HepG2 (cell line): Measurements from ENCODE around the gene GFOD1. TPM values are rescaled to one million over a fixed set of nuclear protein-coding genes. Genes with fewer than 3 reads are reported as not detected.

ENCODE experiments used
- GFI1 ChIP-seq: sonication (generic); formaldehyde crosslinking; IDR thresholded peaks from 2 replicates; pipeline ENCODE4 v1.5.0; 2020; ENCODE audit warnings: missing genetic modification reagents, mild to moderate bottlenecking, borderline replicate concordance
- GZF1 ChIP-seq: sonication (generic); formaldehyde crosslinking; IDR thresholded peaks from 2 replicates; pipeline ENCODE4 v1.5.1; 2020; ENCODE audit warnings: mild to moderate bottlenecking, missing genetic modification reagents
- HIC2 ChIP-seq: sonication (generic); formaldehyde crosslinking; IDR thresholded peaks from 2 replicates; pipeline ENCODE4 v1.9.0; 2022; ENCODE audit warnings: low read depth, missing genetic modification reagents
- HNF4G ChIP-seq, 2 experiments: sonication (generic) in 1 of 2; formaldehyde crosslinking in 1 of 2; IDR thresholded peaks; 2 replicates each; pipeline versions ENCODE4 v1.4.0 to v1.6.1; 2011 to 2020; ENCODE audit warnings: borderline replicate concordance in 2 of 2, low read depth in 2 of 2, mild to moderate bottlenecking in 2 of 2, low read length in 1 of 2, missing genetic modification reagents in 1 of 2, moderate library complexity in 1 of 2
- JUND ChIP-seq: sonication (generic); formaldehyde crosslinking; IDR thresholded peaks from 2 replicates; pipeline ENCODE4 v1.8.0; 2022; ENCODE audit warnings: mild to moderate bottlenecking, missing genetic modification reagents
- KDM1A ChIP-seq: IDR thresholded peaks from 2 replicates; pipeline ENCODE4 v1.6.1; 2016; ENCODE audit warnings: missing compliant biosample characterization
- KLF13 ChIP-seq: sonication (generic); formaldehyde crosslinking; IDR thresholded peaks from 2 replicates; pipeline ENCODE4 v1.4.0; 2020; ENCODE audit warnings: mild to moderate bottlenecking, missing genetic modification reagents
- MED13 ChIP-seq: sonication (generic); formaldehyde crosslinking; IDR thresholded peaks from 2 replicates; pipeline ENCODE4 v1.5.0; 2020; ENCODE audit warnings: missing genetic modification reagents
- MTF1 ChIP-seq: sonication (generic); formaldehyde crosslinking; IDR thresholded peaks from 2 replicates; pipeline ENCODE4 v1.5.0; 2020; ENCODE audit warnings: missing genetic modification reagents
- NFE2L1 ChIP-seq: sonication (generic); formaldehyde crosslinking; IDR thresholded peaks from 2 replicates; pipeline ENCODE4 v1.4.0; 2020; ENCODE audit warnings: missing genetic modification reagents, mild to moderate bottlenecking, borderline replicate concordance
- PAWR ChIP-seq: sonication (generic); formaldehyde crosslinking; IDR thresholded peaks from 2 replicates; pipeline ENCODE4 v1.4.0; 2020; ENCODE audit warnings: missing genetic modification reagents, mild to moderate bottlenecking, borderline replicate concordance
- PLRG1 ChIP-seq: fragments of 450-650 bp; conservative IDR thresholded peaks from 2 replicates; pipeline ENCODE4 v1.6.1; 2016
- PRPF4 ChIP-seq: fragments of 200-400 bp; formaldehyde crosslinking; IDR thresholded peaks from 2 replicates; pipeline ENCODE4 v1.6.1; 2016; ENCODE audit warnings: low read length, low read depth; ENCODE audit not compliant: poor library complexity, severe bottlenecking
- SAP130 ChIP-seq: IDR thresholded peaks from 2 replicates; pipeline ENCODE4 v1.6.1; 2016; ENCODE audit warnings: low read depth
- TAF1 ChIP-seq: sonication (generic); formaldehyde crosslinking; IDR thresholded peaks from 2 replicates; pipeline ENCODE4 v1.4.0; 2020; ENCODE audit warnings: missing genetic modification reagents
- TRIM22 ChIP-seq: fragments of 450-650 bp; IDR thresholded peaks from 2 replicates; pipeline ENCODE4 v1.6.1; 2017
- ZBTB43 ChIP-seq: sonication (generic); formaldehyde crosslinking; conservative IDR thresholded peaks from 2 replicates; pipeline ENCODE4 v1.4.0; 2020; ENCODE audit warnings: missing genetic modification reagents
- ZFAT ChIP-seq: sonication (generic); formaldehyde crosslinking; conservative IDR thresholded peaks from 2 replicates; pipeline ENCODE4 v1.8.1; 2023; ENCODE audit warnings: missing genetic modification reagents, inconsistent platforms
- ZFP36 ChIP-seq: fragments of 150-350 bp; IDR thresholded peaks from 2 replicates; pipeline ENCODE4 v1.6.1; 2018; ENCODE audit warnings: borderline replicate concordance, low read length, low read depth; ENCODE audit not compliant: partially characterized antibody
- ZMAT5 ChIP-seq: sonication (generic); formaldehyde crosslinking; IDR thresholded peaks from 2 replicates; pipeline ENCODE4 v1.5.0; 2020; ENCODE audit warnings: mild to moderate bottlenecking, low read depth, missing genetic modification reagents, borderline replicate concordance
- ZNF224 ChIP-seq: sonication (generic); formaldehyde crosslinking; IDR thresholded peaks from 2 replicates; pipeline ENCODE4 v1.5.0; 2020; ENCODE audit warnings: mild to moderate bottlenecking, missing genetic modification reagents
- ZNF446 ChIP-seq: sonication (generic); formaldehyde crosslinking; IDR thresholded peaks from 2 replicates; pipeline ENCODE4 v1.5.0; 2020; ENCODE audit warnings: mild to moderate bottlenecking, missing genetic modification reagents
- ZNF562 ChIP-seq: sonication (generic); formaldehyde crosslinking; IDR thresholded peaks from 2 replicates; pipeline ENCODE4 v1.8.0; 2022; ENCODE audit warnings: missing genetic modification reagents, borderline replicate concordance
- ZNF644 ChIP-seq: IDR thresholded peaks from 2 replicates; pipeline ENCODE4 v1.6.1; 2016; ENCODE audit warnings: low read depth
- ZNF7 ChIP-seq: IDR thresholded peaks from 2 replicates; pipeline ENCODE4 v1.6.1; 2016; ENCODE audit warnings: missing biosample characterization, missing genetic modification reagents
- ZNF747 ChIP-seq: sonication (generic); formaldehyde crosslinking; IDR thresholded peaks from 2 replicates; pipeline ENCODE4 v1.8.1; 2023; ENCODE audit warnings: missing genetic modification reagents, mild to moderate bottlenecking, borderline replicate concordance
- ZNF83 ChIP-seq: sonication (generic); formaldehyde crosslinking; IDR thresholded peaks from 2 replicates; pipeline ENCODE4 v1.4.0; 2020; ENCODE audit warnings: missing genetic modification reagents, mild to moderate bottlenecking, borderline replicate concordance
- polyA plus RNA-seq, 8 experiments: library from polyadenylated mRNA; depleted of rRNA in 3 of 8; stranded (reverse) in 7 of 8; unstranded in 1 of 8; fragments of >200 nt; fragmentation: Illumina TruSeq in 4 of 8; extraction: Trizol in 4 of 8; gene quantifications; 2 replicates each; pipeline versions ENCODE4 v1.2.1 to v1.2.3, GENCODE V29; 2011 to 2016; ENCODE audit warnings: low read depth in 4 of 8, missing spikeins in 1 of 8, mixed read lengths in 1 of 8; ENCODE audit not compliant: insufficient read depth in 1 of 8
- total RNA-seq, 5 experiments: library from RNA; depleted of rRNA; stranded (reverse); fragments of >200 nt; fragmentation: Illumina TruSeq; extraction: Trizol; gene quantifications; 2 replicates each; pipeline ENCODE4 v1.2.3, GENCODE V29; 2016; ENCODE audit warnings: low read depth in 1 of 5

The GFOD1 gene
- total and polyA plus RNA-seq, 2 of the 13 experiments (the other 11 are each of a cell fraction or from before 2014, with no cell fraction given): 1.9 to 6.4 TPM

GRCh38 chr6:13412639-13413465, 74.5 kb downstream of the GFOD1 start (continued):
- no peak for TF ChIP-seq ZMAT5 (CRISPR knock-in tag)
- TF ChIP-seq HNF4G (IDR thresholded peaks at IDR 0.05; ENCODE audit: borderline replicate concordance, low read depth, low read length): peak; percentile 73; the same call in 1 of the 2 replicates
- TF ChIP-seq HNF4G (CRISPR knock-in tag; IDR thresholded peaks at IDR 0.05; ENCODE audit: borderline replicate concordance, low read depth): peak; percentile 76
- no peak for TF ChIP-seq MTF1 (CRISPR knock-in tag)
- no peak for TF ChIP-seq ZFP36
- TF ChIP-seq GFI1 (CRISPR knock-in tag): no peak
- no peak for TF ChIP-seq PRPF4
- 0 out of 2 replicates have a peak, but pooled peaks have one; percentile 32 for TF ChIP-seq ZNF747 (CRISPR knock-in tag)
- no peak for TF ChIP-seq ZBTB43
- no peak for TF ChIP-seq ZNF224 (CRISPR knock-in tag)
- TF ChIP-seq ZNF83 (CRISPR knock-in tag): no peak
- no peak for TF ChIP-seq HIC2 (CRISPR knock-in tag)
- TF ChIP-seq NFE2L1 (CRISPR knock-in tag): no peak
- TF ChIP-seq TAF1 (CRISPR knock-in tag): no peak
- TF ChIP-seq ZFAT (CRISPR knock-in tag): no peak
- no peak for TF ChIP-seq GZF1 (CRISPR knock-in tag)
- no peak for TF ChIP-seq MED13 (CRISPR knock-in tag)
- no peak for TF ChIP-seq ZNF446
- TF ChIP-seq KDM1A (CRISPR knock-in tag): 0 out of 2 replicates have a peak, but pooled peaks have one; percentile 11
- no peak for TF ChIP-seq PAWR (CRISPR knock-in tag)
- no peak for TF ChIP-seq TRIM22
- no peak for TF ChIP-seq SAP130 (CRISPR knock-in tag)
- no peak for TF ChIP-seq JUND
- no peak for TF ChIP-seq ZNF562 (CRISPR knock-in tag)
- no peak for TF ChIP-seq ZNF7
- no peak for TF ChIP-seq PLRG1
- 0 out of 2 replicates have a peak, but pooled peaks have one; percentile 26 for TF ChIP-seq KLF13 (CRISPR knock-in tag)
- TF ChIP-seq ZNF644 (CRISPR knock-in tag): peak; percentile 37; the same call in 1 of the 2 replicates
